Measurements from ENCODE around the gene GJA9. TPM values are rescaled to one million over a fixed set of nuclear protein-coding genes. Genes with fewer than 3 reads are reported as not detected.
"Not testable (repeated sequence)": the region's sequence is repeated elsewhere in the genome, so short reads cannot be mapped to it uniquely, and the experiment has no call there.

Gene GJA9
- total and polyA plus RNA-seq, 5 donors from 2014 or later = not detected

DNA sequence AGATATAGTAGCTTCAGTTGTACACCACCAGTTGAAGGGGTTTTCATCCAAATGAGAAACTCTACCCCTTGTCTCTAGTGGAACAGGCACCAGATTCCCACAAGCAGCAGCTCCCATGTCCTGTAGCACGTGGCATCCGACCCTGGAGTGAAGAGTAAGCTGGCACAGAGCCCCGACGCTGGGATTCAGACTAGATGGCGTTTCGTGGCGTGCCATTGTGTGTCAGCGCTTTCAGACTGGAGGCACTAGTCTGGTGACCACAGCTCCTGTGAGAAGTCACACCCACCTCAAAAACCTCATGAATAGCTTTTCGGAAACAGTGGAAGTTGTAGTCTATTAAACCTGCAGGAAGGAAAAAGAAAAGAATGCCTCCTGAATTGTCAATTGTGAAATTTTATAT lies 42.0 kb downstream of the GJA9 start:
- H3K27ac Mint-ChIP-seq = no peak overlapping the region
- H3K9me3 Mint-ChIP-seq = no peaks in the 10 kb centered on the region
- H3K4me3 ChIP-seq (ENCODE audit: low read depth, low read length) = no peak overlapping the region
- H3K27ac ChIP-seq (ENCODE audit: insufficient read depth, low read length, poor library complexity, severe bottlenecking) = no peak overlapping the region
- H3K4me1 Mint-ChIP-seq = peaks cover 0 to 23% (median 17%) of the 10 kb centered on the region in 4 donors
- no peaks in the 10 kb centered on the region for H3K27me3 ChIP-seq (ENCODE audit: control insufficient read depth, insufficient read depth, low read length)
- no peak overlapping the region for H3K4me3 Mint-ChIP-seq
- H3K4me1 ChIP-seq (ENCODE audit: control insufficient read depth, insufficient read depth, low read length, poor library complexity, severe bottlenecking) = no peaks in the 10 kb centered on the region
- H3K9me3 ChIP-seq (ENCODE audit: control insufficient read depth in 2 of 2, low read length in 2 of 2) = no peaks in the 10 kb centered on the region
- DNase-seq (no peak), ATAC-seq (ENCODE audit: low read depth in 2 of 2) (no peak)
- peaks cover 54% of the 10 kb centered on the region for H3K36me3 ChIP-seq (ENCODE audit: control insufficient read depth, insufficient read depth, low read length)
- no peaks in the 10 kb centered on the region for H3K27me3 Mint-ChIP-seq
- H3K36me3 Mint-ChIP-seq = peaks cover 34% of the 10 kb centered on the region

- H3K27me3 ChIP-seq (ENCODE audit: control insufficient read depth, insufficient read depth, low read length); H3K9me3 ChIP-seq (ENCODE audit: control insufficient read depth in 2 of 2, low read length in 2 of 2); ATAC-seq (ENCODE audit: low read depth in 2 of 2); DNase-seq; H3K4me3 Mint-ChIP-seq; H3K4me3 ChIP-seq (ENCODE audit: low read depth, low read length); H3K4me1 ChIP-seq (ENCODE audit: control insufficient read depth, insufficient read depth, low read length, poor library complexity, severe bottlenecking); H3K27ac Mint-ChIP-seq; H3K9me3 Mint-ChIP-seq; H3K27me3 Mint-ChIP-seq; H3K27ac ChIP-seq (ENCODE audit: insufficient read depth, low read length, poor library complexity, severe bottlenecking): not testable (repeated sequence)
- Mint-ChIP-seq H3K36me3 (peaks cover 17% of the 10 kb centered on the region), H3K4me1 (peaks cover 0 to 11% (median 6%) of the 10 kb centered on the region in 4 donors)
- peaks cover 32% of the 10 kb centered on the region for H3K36me3 ChIP-seq (ENCODE audit: control insufficient read depth, insufficient read depth, low read length)
These were observed 45.1 kb downstream of the GJA9 start for GRCh38 chr1:38836316-38836715.

DNA sequence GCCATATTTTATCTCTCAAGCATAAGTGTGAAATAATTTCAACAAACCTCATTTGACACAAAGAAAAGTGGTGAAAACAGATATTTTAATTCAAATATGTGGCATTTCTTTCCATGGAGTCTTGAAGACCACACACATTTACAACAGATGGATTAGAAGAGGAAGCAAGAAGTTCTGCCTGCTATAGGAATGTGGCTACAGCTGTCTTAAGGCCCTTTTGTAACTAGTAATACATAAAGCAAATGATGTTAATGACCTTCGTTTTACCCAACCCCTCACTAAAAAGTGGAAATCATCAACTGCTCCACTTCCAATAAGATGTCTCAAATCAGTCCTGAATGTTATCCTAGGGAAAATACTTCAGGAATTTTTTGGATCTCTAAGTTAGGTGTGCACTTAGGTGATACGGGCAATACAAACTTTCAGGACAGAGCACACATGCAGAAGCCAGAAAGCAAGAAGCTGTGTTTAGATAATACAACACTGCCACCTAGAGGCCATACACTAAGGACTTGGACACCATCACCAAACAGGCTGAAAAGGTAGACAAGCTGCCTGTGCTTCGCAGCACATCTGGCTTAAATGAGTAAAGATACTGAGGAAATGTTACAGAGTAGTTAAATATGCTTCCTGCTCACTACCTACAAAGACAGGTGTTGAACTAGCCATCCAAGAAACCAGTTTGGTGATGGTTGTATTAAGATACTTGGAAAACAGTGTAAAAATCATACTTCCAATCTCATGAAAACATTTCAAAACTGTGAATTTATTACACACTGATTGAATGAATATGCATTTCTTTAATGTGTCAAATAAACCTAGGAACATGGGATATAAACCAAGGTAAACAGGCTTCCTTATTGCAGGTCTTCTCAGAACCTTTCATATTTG lies 46.2 kb downstream of the GJA9 start:
- Mint-ChIP-seq H3K27ac (no peak overlapping the region), H3K4me1 (peaks cover 0 to 8% (median under 1%) of the 10 kb centered on the region in 4 donors), H3K36me3 (peaks cover 12% of the 10 kb centered on the region), H3K9me3 (no peaks in the 10 kb centered on the region), H3K4me3 (no peak overlapping the region), H3K27me3 (peaks cover 6% of the 10 kb centered on the region)
- no peak overlapping the region for H3K4me3 ChIP-seq (ENCODE audit: low read depth, low read length)
- no peaks in the 10 kb centered on the region for H3K4me1 ChIP-seq (ENCODE audit: control insufficient read depth, insufficient read depth, low read length, poor library complexity, severe bottlenecking)
- H3K27me3 ChIP-seq (ENCODE audit: control insufficient read depth, insufficient read depth, low read length) = peaks cover 2% of the 10 kb centered on the region
- peak; percentile 27 to 86 (median 74) for DNase-seq
- peak; percentile 83 to 89 for ATAC-seq (ENCODE audit: low read depth in 2 of 2)
- no peaks in the 10 kb centered on the region for H3K9me3 ChIP-seq (ENCODE audit: control insufficient read depth in 2 of 2, low read length in 2 of 2)
- peaks cover 24% of the 10 kb centered on the region for H3K36me3 ChIP-seq (ENCODE audit: control insufficient read depth, insufficient read depth, low read length)
- H3K27ac ChIP-seq (ENCODE audit: insufficient read depth, low read length, poor library complexity, severe bottlenecking) = no peak overlapping the region

DNA sequence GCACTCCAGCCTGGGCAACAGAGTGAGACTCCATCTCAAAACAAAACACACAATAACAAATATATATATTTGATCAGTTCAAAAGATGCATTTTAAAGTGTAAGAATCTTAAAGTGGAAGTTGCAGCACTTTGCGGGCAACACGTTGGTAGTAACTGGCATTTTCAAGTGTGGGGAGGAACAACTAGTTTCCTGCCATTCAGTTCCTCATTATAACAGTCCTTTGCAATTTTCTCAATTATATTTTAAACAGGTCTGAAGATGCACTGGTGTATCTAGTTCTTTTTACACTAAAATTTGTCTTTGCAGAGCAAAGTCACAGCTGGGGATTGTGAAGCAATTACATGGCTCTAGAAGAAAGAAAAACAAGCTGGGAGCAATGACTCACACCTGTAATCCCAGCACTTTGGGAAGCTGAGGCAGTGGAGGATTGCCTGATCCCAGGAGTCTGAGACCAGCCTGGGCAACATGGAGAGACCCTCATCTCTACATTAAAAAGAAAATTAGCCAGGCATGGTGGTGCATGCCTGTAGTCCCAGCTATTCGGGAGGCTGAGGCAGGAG lies 47.1 kb downstream of the GJA9 start:
- peaks cover 9% of the 10 kb centered on the region for H3K36me3 Mint-ChIP-seq
- H3K9me3 ChIP-seq (ENCODE audit: control insufficient read depth in 2 of 2, low read length in 2 of 2) = no peaks in the 10 kb centered on the region
- H3K4me1 Mint-ChIP-seq = peaks cover 0 to 6% (median 0%) of the 10 kb centered on the region in 4 donors
- H3K36me3 ChIP-seq (ENCODE audit: control insufficient read depth, insufficient read depth, low read length) = peaks cover 18% of the 10 kb centered on the region
- no peak overlapping the region for H3K27ac Mint-ChIP-seq
- H3K4me3 ChIP-seq (ENCODE audit: low read depth, low read length) = no peak overlapping the region
- no peaks in the 10 kb centered on the region for H3K9me3 Mint-ChIP-seq
- H3K4me3 Mint-ChIP-seq = no peak overlapping the region
- H3K27ac ChIP-seq (ENCODE audit: insufficient read depth, low read length, poor library complexity, severe bottlenecking) = no peak overlapping the region
- peaks cover 14% of the 10 kb centered on the region for H3K27me3 Mint-ChIP-seq
- ATAC-seq (ENCODE audit: low read depth in 2 of 2) (no peak), DNase-seq (no peak)
- H3K4me1 ChIP-seq (ENCODE audit: control insufficient read depth, insufficient read depth, low read length, poor library complexity, severe bottlenecking) = no peaks in the 10 kb centered on the region
- H3K27me3 ChIP-seq (ENCODE audit: control insufficient read depth, insufficient read depth, low read length) = peaks cover 3% of the 10 kb centered on the region

GRCh38 chr1:38833146-38833545 lies 48.2 kb downstream of the GJA9 start:
- no peak for ATAC-seq (ENCODE audit: low read depth in 2 of 2)

DNA sequence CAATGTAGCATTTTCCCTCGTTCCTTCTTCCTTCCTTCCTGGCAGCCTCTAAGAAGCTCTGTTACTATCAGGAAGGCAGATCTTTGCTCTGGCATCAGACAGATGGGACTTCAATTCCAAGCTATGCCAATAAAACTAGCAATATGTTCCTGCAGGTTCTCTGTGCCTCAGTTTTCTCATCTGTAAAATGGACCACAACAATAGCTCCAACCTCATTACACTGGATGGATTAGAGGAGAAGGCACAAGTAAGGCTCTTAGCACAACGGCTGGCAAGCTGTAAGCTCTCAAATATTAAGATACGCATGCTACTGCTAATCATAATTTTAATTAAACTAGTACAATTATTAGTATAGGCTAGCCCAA lies 49.0 kb downstream of the GJA9 start:
- no peak for DNase-seq
- no peaks in the 10 kb centered on the region for H3K9me3 Mint-ChIP-seq
- peaks cover 3% of the 10 kb centered on the region for H3K27me3 ChIP-seq (ENCODE audit: control insufficient read depth, insufficient read depth, low read length)
- no peaks in the 10 kb centered on the region for H3K4me1 ChIP-seq (ENCODE audit: control insufficient read depth, insufficient read depth, low read length, poor library complexity, severe bottlenecking)
- H3K9me3 ChIP-seq (ENCODE audit: control insufficient read depth in 2 of 2, low read length in 2 of 2) = no peaks in the 10 kb centered on the region
- no peak overlapping the region for H3K27ac Mint-ChIP-seq
- H3K27ac ChIP-seq (ENCODE audit: insufficient read depth, low read length, poor library complexity, severe bottlenecking) = no peak overlapping the region
- peaks cover 25% of the 10 kb centered on the region for H3K27me3 Mint-ChIP-seq
- H3K4me1 Mint-ChIP-seq = peaks cover 0 to 6% (median 0%) of the 10 kb centered on the region in 4 donors
- no peaks in the 10 kb centered on the region for H3K36me3 Mint-ChIP-seq
- H3K4me3 ChIP-seq (ENCODE audit: low read depth, low read length) = no peak overlapping the region
- no peak overlapping the region for H3K4me3 Mint-ChIP-seq
- no peaks in the 10 kb centered on the region for H3K36me3 ChIP-seq (ENCODE audit: control insufficient read depth, insufficient read depth, low read length)
- ATAC-seq (ENCODE audit: low read depth in 2 of 2) = no peak

More at GRCh38 chr1:38833146-38833545, 48.2 kb downstream of the GJA9 start:
- Histone ChIP-seq H3K27ac (ENCODE audit: insufficient read depth, low read length, poor library complexity, severe bottlenecking) (no peak overlapping the region), H3K27me3 (ENCODE audit: control insufficient read depth, insufficient read depth, low read length) (peaks cover 3% of the 10 kb centered on the region), H3K9me3 (ENCODE audit: control insufficient read depth in 2 of 2, low read length in 2 of 2) (no peaks in the 10 kb centered on the region), H3K36me3 (ENCODE audit: control insufficient read depth, insufficient read depth, low read length) (peaks cover 6% of the 10 kb centered on the region), H3K4me1 (ENCODE audit: control insufficient read depth, insufficient read depth, low read length, poor library complexity, severe bottlenecking) (no peaks in the 10 kb centered on the region), H3K4me3 (ENCODE audit: low read depth, low read length) (no peak overlapping the region)
- Mint-ChIP-seq H3K36me3 (peaks cover 4% of the 10 kb centered on the region), H3K27me3 (peaks cover 18% of the 10 kb centered on the region), H3K27ac (no peak overlapping the region), H3K9me3 (no peaks in the 10 kb centered on the region), H3K4me3 (no peak overlapping the region), H3K4me1 (peaks cover 0 to 6% (median 0%) of the 10 kb centered on the region in 4 donors)
- no peak for DNase-seq

- no peak for DNase-seq
- Histone ChIP-seq H3K9me3 (ENCODE audit: control insufficient read depth in 2 of 2, low read length in 2 of 2) (no peaks in the 10 kb centered on the region), H3K4me3 (ENCODE audit: low read depth, low read length) (no peak overlapping the region), H3K4me1 (ENCODE audit: control insufficient read depth, insufficient read depth, low read length, poor library complexity, severe bottlenecking) (no peaks in the 10 kb centered on the region), H3K27me3 (ENCODE audit: control insufficient read depth, insufficient read depth, low read length) (peaks cover 3% of the 10 kb centered on the region), H3K36me3 (ENCODE audit: control insufficient read depth, insufficient read depth, low read length) (no peaks in the 10 kb centered on the region), H3K27ac (ENCODE audit: insufficient read depth, low read length, poor library complexity, severe bottlenecking) (no peak overlapping the region)
- no peak for ATAC-seq (ENCODE audit: low read depth in 2 of 2)
- Mint-ChIP-seq H3K4me3 (no peak overlapping the region), H3K36me3 (no peaks in the 10 kb centered on the region), H3K27ac (no peak overlapping the region), H3K27me3 (peaks cover 30% of the 10 kb centered on the region), H3K9me3 (no peaks in the 10 kb centered on the region), H3K4me1 (peaks cover 0 to 6% (median 0%) of the 10 kb centered on the region in 4 donors)
These were observed 49.5 kb downstream of the GJA9 start for GRCh38 chr1:38831731-38832369.
